GM23248 (cell line): ENCODE data around the gene MYL6B.

ENCODE experiments used
- EZH2 ChIP-seq: fragments of 200-600 bp; sonication (generic); IDR thresholded peaks from 2 replicates; pipeline ENCODE4 v1.6.1; 2018; ENCODE audit warnings: antibody characterized with exemption, mild to moderate bottlenecking; ENCODE audit not compliant: insufficient read depth, poor library complexity, severe bottlenecking
- EZH2phosphoT487 ChIP-seq: fragments of 200-600 bp; sonication (generic); IDR thresholded peaks from 2 replicates; pipeline ENCODE4 v1.6.1; 2018; ENCODE audit warnings: antibody characterized with exemption, moderate library complexity, mild to moderate bottlenecking, low read depth; ENCODE audit not compliant: insufficient read depth

DNA sequence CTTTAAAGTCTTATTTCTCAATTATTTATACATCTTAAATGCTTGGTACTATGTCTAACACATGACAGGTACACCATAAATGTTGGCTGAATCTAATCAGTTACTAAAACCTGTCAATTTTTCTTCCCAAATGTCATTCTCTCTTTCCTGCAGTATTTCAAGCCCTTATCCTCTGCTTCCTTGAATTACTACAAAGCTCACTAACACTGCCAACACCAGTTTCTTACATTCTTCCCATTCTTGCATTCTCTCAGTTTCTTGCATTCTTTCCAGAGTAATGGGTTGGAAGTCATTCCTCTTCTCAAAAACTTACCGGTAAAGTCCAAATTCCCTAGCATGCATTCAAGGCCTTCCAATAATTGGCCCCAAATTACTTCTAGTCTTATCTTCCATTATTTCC is 46.4 kb downstream of the MYL6B start:
- TF ChIP-seq EZH2 = no peak
- no peak for TF ChIP-seq EZH2phosphoT487
